Stomach (tissue), 4 donors: ENCODE data around the gene GGA1.

Source experiments
- CTCF ChIP-seq, 7 experiments: fragments of 450-650 bp in 4 of 7; fragments of 200-600 bp in 3 of 7; sonication (generic) in 3 of 7; IDR thresholded peaks; one replicate each; pipeline ENCODE4 v1.5.1; 2016 to 2019; ENCODE audit warnings: antibody characterized with exemption in 7 of 7, control low read depth in 2 of 7, mild to moderate bottlenecking in 1 of 7
- POLR2A ChIP-seq, 4 donors: fragments of 450-650 bp; IDR thresholded peaks; one replicate each; pipeline ENCODE4 v1.6.1; 2016; ENCODE audit warnings: antibody characterized with exemption in 4 of 4, control low read depth in 2 of 4, mild to moderate bottlenecking in 1 of 4, moderate library complexity in 1 of 4
- POLR2AphosphoS5 ChIP-seq, 3 donors: sonication (generic); formaldehyde crosslinking; IDR thresholded peaks; one replicate each; pipeline ENCODE4 v1.6.1; 2016; ENCODE audit warnings: antibody characterized with exemption in 3 of 3

- TF ChIP-seq POLR2A (IDR thresholded peaks at IDR 0.05) (no peak), CTCF (IDR thresholded peaks at IDR 0.05) (peak in 5 of 7 experiments; percentile 82 to 90 (median 85)), POLR2AphosphoS5 (IDR thresholded peaks at IDR 0.05) (peak in 1 of 3 donors; percentile 52)
These were observed 73.0 kb downstream of the GGA1 start for GRCh38 chr22:37681556-37682049.
